Mesenchymal stem cell (in vitro differentiated cells and primary cell): Measurements from ENCODE around the gene C5orf22.

Source experiments
- DNase-seq: peaks from one replicate; pipeline ENCODE4 v3.0.0-alpha.2; 2013
- H2AFZ ChIP-seq: one replicate; pipeline ENCODE4 v1.6.1; 2013; ENCODE audit warnings: low read depth, mild to moderate bottlenecking, control low read depth, inconsistent platforms, low read length, moderate library complexity
- H2AK5ac ChIP-seq: 2 replicates; pipeline ENCODE4 v1.6.1; 2013; ENCODE audit warnings: low read length, moderate library complexity, mild to moderate bottlenecking, inconsistent platforms; ENCODE audit not compliant: severe bottlenecking
- H2BK120ac ChIP-seq: one replicate; pipeline ENCODE4 v1.6.1; 2013; ENCODE audit warnings: low read depth, mild to moderate bottlenecking, inconsistent platforms, low read length, moderate library complexity
- H2BK12ac ChIP-seq, 2 experiments: one replicate each; pipeline ENCODE4 v1.6.1; 2013; ENCODE audit warnings: inconsistent platforms in 2 of 2, low read length in 2 of 2, mild to moderate bottlenecking in 2 of 2, moderate library complexity in 2 of 2, control low read depth in 1 of 2
- H2BK15ac ChIP-seq: one replicate; pipeline ENCODE4 v1.6.1; 2013; ENCODE audit warnings: mild to moderate bottlenecking, low read depth, inconsistent platforms; ENCODE audit not compliant: poor library complexity, severe bottlenecking
- H2BK5ac ChIP-seq: 2 replicates; pipeline ENCODE4 v1.6.1; 2013; ENCODE audit warnings: low read depth, mild to moderate bottlenecking, low read length, control low read depth, inconsistent platforms; ENCODE audit not compliant: poor library complexity, severe bottlenecking
- H3K14ac ChIP-seq, 2 experiments: one replicate each; pipeline ENCODE4 v1.6.1; 2013; ENCODE audit warnings: inconsistent platforms in 2 of 2, low read length in 2 of 2, control low read depth in 1 of 2, mild to moderate bottlenecking in 1 of 2, moderate library complexity in 1 of 2
- H3K18ac ChIP-seq, 2 experiments: one replicate each; pipeline ENCODE4 v1.6.1; 2013; ENCODE audit warnings: inconsistent platforms in 2 of 2, low read length in 2 of 2, control low read depth in 1 of 2, low read depth in 1 of 2, mild to moderate bottlenecking in 1 of 2
- H3K23ac ChIP-seq, 2 experiments: one replicate each; pipeline ENCODE4 v1.6.1; 2013; ENCODE audit warnings: inconsistent platforms in 2 of 2, low read length in 2 of 2, mild to moderate bottlenecking in 2 of 2, moderate library complexity in 2 of 2, control low read depth in 1 of 2
- H3K27ac ChIP-seq: 2 replicates; pipeline ENCODE4 v1.5.1; 2013; ENCODE audit warnings: mild to moderate bottlenecking, moderate library complexity, low read length, control low read depth, inconsistent platforms; ENCODE audit not compliant: poor library complexity, severe bottlenecking
- H3K27me3 ChIP-seq, 2 experiments: 2 replicates each; pipeline versions ENCODE4 v1.6.1 to v1.7.0; 2013; ENCODE audit warnings: low read length in 2 of 2, mild to moderate bottlenecking in 2 of 2, moderate library complexity in 2 of 2, control low read depth in 1 of 2, inconsistent platforms in 1 of 2; ENCODE audit not compliant: control insufficient read depth in 1 of 2, insufficient read depth in 1 of 2
- H3K36me3 ChIP-seq, 2 experiments: 2 replicates each; pipeline versions ENCODE4 v1.6.1 to v1.7.0; 2013; ENCODE audit warnings: low read length in 2 of 2, control low read depth in 1 of 2, inconsistent platforms in 1 of 2, low read depth in 1 of 2, mild to moderate bottlenecking in 1 of 2; ENCODE audit not compliant: insufficient read depth in 2 of 2, control insufficient read depth in 1 of 2
- H3K4ac ChIP-seq, 2 experiments: one replicate each; pipeline ENCODE4 v1.6.1; 2013; ENCODE audit warnings: inconsistent platforms in 2 of 2, low read length in 2 of 2, mild to moderate bottlenecking in 2 of 2, moderate library complexity in 2 of 2, control low read depth in 1 of 2, low read depth in 1 of 2
- H3K4me1 ChIP-seq: 2 replicates; pipeline ENCODE4 v1.6.1; 2013; ENCODE audit warnings: low read depth, low read length, control low read depth; ENCODE audit not compliant: control insufficient read depth, insufficient read depth
- H3K4me2 ChIP-seq: 2 replicates; pipeline ENCODE4 v1.6.1; 2013; ENCODE audit warnings: low read length, mild to moderate bottlenecking, inconsistent platforms; ENCODE audit not compliant: poor library complexity, severe bottlenecking
- H3K4me3 ChIP-seq, 2 experiments: 2 replicates each; pipeline versions ENCODE4 v1.5.1 to v1.7.0; 2013; ENCODE audit warnings: low read length in 2 of 2, mild to moderate bottlenecking in 2 of 2, control low read depth in 1 of 2, low read depth in 1 of 2; ENCODE audit not compliant: insufficient read depth in 1 of 2
- H3K79me1 ChIP-seq: replicated peaks from 2 replicates; pipeline ENCODE4 v1.6.1; 2013; ENCODE audit warnings: mild to moderate bottlenecking, control low read depth, low read length, inconsistent platforms; ENCODE audit not compliant: poor library complexity, severe bottlenecking
- H3K9ac ChIP-seq: 2 replicates; pipeline ENCODE4 v1.7.0; 2013; ENCODE audit warnings: mild to moderate bottlenecking, low read length, moderate library complexity
- H3K9me3 ChIP-seq: 2 replicates; pipeline ENCODE4 v1.7.0; 2013; ENCODE audit warnings: mild to moderate bottlenecking, low read length; ENCODE audit not compliant: control insufficient read depth
- H4K8ac ChIP-seq: one replicate; pipeline ENCODE4 v1.6.1; 2013; ENCODE audit warnings: inconsistent platforms, mild to moderate bottlenecking, low read length, moderate library complexity
- H4K91ac ChIP-seq: one replicate; pipeline ENCODE4 v1.6.1; 2013; ENCODE audit warnings: mild to moderate bottlenecking, low read length, inconsistent platforms
- WGBS: methylation state at CpG from one replicate; pipeline ENCODE4 v1.1.7; 2013; ENCODE audit warnings: mixed read lengths; 5-methylcytosine and 5-hydroxymethylcytosine counted together

The C5orf22 gene

GRCh38 chr5:31492869-31493268, 39.2 kb upstream of the C5orf22 start:
- Histone ChIP-seq H3K27ac (no peak overlapping the region), H3K18ac (no peak overlapping the region), H3K14ac (no peak overlapping the region), H2BK120ac (no peak overlapping the region), H2AK5ac (no peak overlapping the region), H3K4me2 (no peak overlapping the region), H3K4ac (no peak overlapping the region), H3K36me3 (peaks cover 40 to 92% of the 10 kb centered on the region in 2 experiments), H2BK15ac (no peak overlapping the region), H2AFZ (no peak overlapping the region), H4K91ac (no peak overlapping the region), H4K8ac (no peak overlapping the region), H3K79me1 (peaks cover 25% of the 10 kb centered on the region), H2BK5ac (no peak overlapping the region), H3K27me3 (no peaks in the 10 kb centered on the region), H3K4me3 (no peak overlapping the region), H3K9me3 (no peaks in the 10 kb centered on the region), H2BK12ac (no peak overlapping the region), H3K4me1 (no peaks in the 10 kb centered on the region), H3K9ac (no peak overlapping the region), H3K23ac (no peak overlapping the region)
- WGBS: 65% methylated on average over 4 of the region's 4 CpGs
- peak; percentile 53 for DNase-seq

DNA sequence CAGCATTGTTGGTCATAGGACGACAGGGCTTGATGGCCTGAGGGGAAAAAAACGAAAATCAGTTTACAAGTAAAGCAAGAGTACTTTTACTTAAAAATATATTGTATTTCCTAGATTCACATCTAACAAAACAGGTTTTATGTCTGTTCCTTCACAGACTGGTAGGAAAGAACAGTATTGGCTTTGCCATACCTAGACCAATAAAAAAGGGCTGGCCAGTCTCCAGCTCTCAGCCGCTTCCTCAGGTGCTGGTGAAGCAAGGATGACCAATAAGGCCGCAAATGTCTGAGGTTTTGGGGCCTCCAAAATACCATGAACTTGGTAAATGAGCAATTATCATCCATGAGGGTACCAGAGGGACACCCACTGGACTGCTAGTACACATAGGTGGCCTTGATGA, 36.8 kb upstream of the C5orf22 start:
- Histone ChIP-seq H2AK5ac (no peak overlapping the region), H2AFZ (no peak overlapping the region), H4K91ac (no peak overlapping the region), H3K27ac (no peak overlapping the region), H2BK12ac (no peak overlapping the region), H4K8ac (no peak overlapping the region), H3K36me3 (peaks cover 54 to 96% of the 10 kb centered on the region in 2 experiments), H3K14ac (no peak overlapping the region), H2BK5ac (no peak overlapping the region), H3K4ac (no peak overlapping the region), H3K79me1 (peaks cover 32% of the 10 kb centered on the region), H3K9me3 (no peaks in the 10 kb centered on the region), H3K23ac (no peak overlapping the region), H3K27me3 (no peaks in the 10 kb centered on the region), H3K9ac (no peak overlapping the region), H3K4me1 (no peaks in the 10 kb centered on the region), H3K18ac (no peak overlapping the region), H2BK15ac (no peak overlapping the region), H3K4me2 (no peak overlapping the region), H2BK120ac (no peak overlapping the region), H3K4me3 (no peak overlapping the region)
- 96% methylated on average over 2 of the region's 4 CpGs for WGBS
- DNase-seq: no peak

DNA sequence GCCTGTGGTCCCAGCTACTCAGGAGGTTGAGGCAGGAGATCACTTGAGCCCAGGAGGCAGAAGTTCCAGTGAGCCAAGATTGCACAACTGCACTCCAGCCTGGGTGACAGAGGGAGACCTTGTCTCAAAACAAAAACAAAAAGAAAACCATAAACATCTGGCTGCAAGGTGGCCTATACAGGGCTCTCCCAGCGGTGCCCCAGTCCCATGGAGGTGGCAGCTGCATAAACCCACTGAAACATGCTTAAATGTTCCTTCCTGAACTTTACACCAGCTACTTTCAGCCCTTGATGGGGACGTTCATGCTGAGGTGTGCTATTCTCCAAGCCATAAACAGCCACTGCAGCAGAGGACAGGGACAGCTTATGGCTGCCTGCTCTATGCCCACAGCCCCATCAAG, 35.8 kb upstream of the C5orf22 start:
- Histone ChIP-seq H4K8ac (no peak overlapping the region), H2BK120ac (no peak overlapping the region), H3K23ac (no peak overlapping the region), H4K91ac (no peak overlapping the region), H2AFZ (no peak overlapping the region), H2BK12ac (no peak overlapping the region), H3K9ac (no peak overlapping the region), H3K4me1 (no peaks in the 10 kb centered on the region), H3K79me1 (peaks cover 33% of the 10 kb centered on the region), H3K4ac (no peak overlapping the region), H3K27me3 (no peaks in the 10 kb centered on the region), H3K4me3 (no peak overlapping the region), H3K14ac (no peak overlapping the region), H3K36me3 (peaks cover 58 to 97% of the 10 kb centered on the region in 2 experiments), H2BK5ac (no peak overlapping the region), H2BK15ac (no peak overlapping the region), H3K18ac (no peak overlapping the region), H3K4me2 (no peak overlapping the region), H2AK5ac (no peak overlapping the region), H3K9me3 (no peaks in the 10 kb centered on the region), H3K27ac (no peak overlapping the region)
- 93% methylated on average over 2 of the region's 2 CpGs for WGBS
- no peak for DNase-seq

GRCh38 chr5:31496891-31497290, 35.2 kb upstream of the C5orf22 start:
- WGBS: 94% methylated on average over 6 of the region's 6 CpGs
- Histone ChIP-seq H3K14ac (no peak overlapping the region), H3K27ac (no peak overlapping the region), H3K9ac (no peak overlapping the region), H3K9me3 (no peaks in the 10 kb centered on the region), H2AK5ac (no peak overlapping the region), H3K23ac (no peak overlapping the region), H4K91ac (no peak overlapping the region), H4K8ac (no peak overlapping the region), H2BK15ac (no peak overlapping the region), H2BK120ac (no peak overlapping the region), H3K4me2 (no peak overlapping the region), H3K27me3 (no peaks in the 10 kb centered on the region), H3K4ac (no peak overlapping the region), H3K79me1 (peaks cover 33% of the 10 kb centered on the region), H3K18ac (no peak overlapping the region), H3K4me1 (no peaks in the 10 kb centered on the region), H3K36me3 (peaks cover 61 to 98% of the 10 kb centered on the region in 2 experiments), H2AFZ (no peak overlapping the region), H2BK5ac (no peak overlapping the region), H3K4me3 (no peak overlapping the region), H2BK12ac (no peak overlapping the region)
- DNase-seq: no peak
